ENCODE data around the gene NCAN.
"Not testable (repeated sequence)": the region's sequence is repeated elsewhere in the genome, so short reads cannot be mapped to it uniquely, and the experiment has no call there.

Gene NCAN

GRCh38 chr19:19205416-19206410 is 6.0 kb upstream of the NCAN start:
- DNase-seq (ENCODE audit: insufficient read length, low spot score) (no peak), FAIRE-seq (no peak)
- TF ChIP-seq POLR2A (IDR thresholded peaks at IDR 0.05; ENCODE audit: low read depth, low read length): no peak

GRCh38 chr19:19206938-19207337 is 4.8 kb upstream of the NCAN start:
- FAIRE-seq: no peak
- no peak for TF ChIP-seq POLR2A (IDR thresholded peaks at IDR 0.05; ENCODE audit: low read depth, low read length)
- no peak for DNase-seq (ENCODE audit: insufficient read length, low spot score)

GRCh38 chr19:19207637-19208572 is 3.9 kb upstream of the NCAN start:
- FAIRE-seq (no peak), DNase-seq (ENCODE audit: insufficient read length, low spot score) (no peak)
- no peak for TF ChIP-seq POLR2A (IDR thresholded peaks at IDR 0.05; ENCODE audit: low read depth, low read length)

DNA sequence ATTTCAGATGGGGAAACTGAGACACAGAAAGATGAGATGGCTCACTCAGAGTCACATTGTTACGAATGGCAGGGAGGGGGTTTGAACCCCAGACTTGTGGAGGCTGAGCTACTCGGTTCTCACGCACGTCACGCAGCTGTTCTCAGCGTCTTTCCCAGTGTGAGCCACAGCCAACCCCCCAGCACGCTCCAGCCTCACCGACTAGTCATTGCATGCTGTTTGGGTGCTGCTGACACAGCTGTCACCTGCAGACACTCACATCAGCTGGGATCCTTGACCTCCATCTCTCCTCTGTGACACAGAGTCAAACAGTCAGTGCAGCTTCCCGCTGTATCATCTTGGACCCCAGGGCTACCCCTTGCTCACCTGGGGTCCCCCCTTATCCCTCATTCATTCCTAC is 2.4 kb upstream of the NCAN start:
- FAIRE-seq (no peak), DNase-seq (ENCODE audit: insufficient read length, low spot score) (no peak)
- no peak for TF ChIP-seq POLR2A (IDR thresholded peaks at IDR 0.05; ENCODE audit: low read depth, low read length)

DNA sequence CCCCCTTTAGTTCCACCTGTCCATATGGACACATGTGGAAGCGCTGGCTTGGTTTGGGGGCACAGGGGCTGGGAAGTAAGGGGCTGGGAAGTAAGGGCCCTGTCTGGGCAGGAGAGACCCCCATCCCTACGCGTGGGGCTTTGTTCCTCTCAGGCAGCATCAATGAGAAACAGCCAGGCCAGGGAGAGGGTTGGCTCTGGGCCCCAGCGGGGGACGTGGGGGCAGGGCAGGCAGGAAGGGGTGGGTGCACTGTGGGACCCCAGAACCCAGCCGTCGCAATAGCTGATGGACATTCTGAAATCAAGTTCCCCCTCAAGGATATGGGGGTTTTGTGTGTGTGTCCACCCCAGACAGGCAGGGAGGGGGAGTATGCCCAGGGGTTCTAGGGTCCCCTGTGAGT is 1.2 kb downstream of the NCAN start:
- DNase-seq (ENCODE audit: insufficient read length, low spot score) (no peak), FAIRE-seq (no peak)
- TF ChIP-seq POLR2A (IDR thresholded peaks at IDR 0.05; ENCODE audit: low read depth, low read length): no peak

- no peak for FAIRE-seq
- no peak for DNase-seq (ENCODE audit: insufficient read length, low spot score)
- no peak for TF ChIP-seq POLR2A (IDR thresholded peaks at IDR 0.05; ENCODE audit: low read depth, low read length)
These were observed 1.8 kb downstream of the NCAN start for GRCh38 chr19:19213426-19214158.

- DNase-seq (ENCODE audit: insufficient read length, low spot score) (no peak), FAIRE-seq (no peak)
These were observed 2.4 kb downstream of the NCAN start for GRCh38 chr19:19214159-19214490.

DNA sequence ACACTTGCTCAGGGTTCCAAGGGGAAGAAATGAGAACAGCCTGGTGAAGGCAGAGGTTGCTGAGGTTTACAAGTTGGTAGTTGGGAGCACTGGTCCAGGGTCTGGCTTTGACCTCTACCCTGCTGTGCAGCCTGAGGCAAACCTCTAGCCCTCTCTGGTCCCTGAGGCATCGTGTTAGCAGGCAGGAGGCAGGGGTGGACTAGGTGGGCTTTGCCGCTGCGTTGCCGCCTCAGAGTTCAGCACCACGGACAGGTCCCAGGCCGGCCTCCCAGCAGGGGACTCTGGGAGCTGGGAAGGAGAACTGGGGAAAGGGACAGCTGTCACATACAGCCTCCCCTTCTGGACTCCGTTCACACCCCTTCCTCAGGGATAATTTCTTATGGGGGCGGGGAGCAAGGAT is 3.1 kb downstream of the NCAN start:
- FAIRE-seq (no peak), DNase-seq (ENCODE audit: insufficient read length, low spot score) (no peak)
- no peak for TF ChIP-seq POLR2A (IDR thresholded peaks at IDR 0.05; ENCODE audit: low read depth, low read length)

More at GRCh38 chr19:19214159-19214490, 2.4 kb downstream of the NCAN start:
- no peak for TF ChIP-seq POLR2A (IDR thresholded peaks at IDR 0.05; ENCODE audit: low read depth, low read length)

DNA sequence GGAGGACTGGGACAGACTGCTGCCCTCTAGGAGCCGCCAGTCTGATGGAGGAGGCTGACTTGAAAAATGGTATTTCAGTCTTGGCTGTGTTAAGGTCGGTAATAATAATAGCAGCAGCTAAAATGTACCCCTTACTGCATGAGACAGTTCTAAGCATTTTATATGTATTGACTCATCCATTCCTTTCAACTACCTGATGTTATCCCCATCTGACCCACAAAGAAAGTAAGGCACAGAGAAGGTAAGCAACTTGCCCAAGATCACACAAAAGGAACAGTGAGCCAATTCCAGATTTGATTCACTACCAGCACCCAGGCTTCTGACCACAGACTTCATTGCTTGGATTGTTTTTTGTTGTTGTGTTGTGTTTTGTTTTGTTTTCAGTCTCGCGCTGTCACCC is 4.0 kb downstream of the NCAN start:
- no peak for FAIRE-seq
- no peak for TF ChIP-seq POLR2A (IDR thresholded peaks at IDR 0.05; ENCODE audit: low read depth, low read length)
- no peak for DNase-seq (ENCODE audit: insufficient read length, low spot score)

DNA sequence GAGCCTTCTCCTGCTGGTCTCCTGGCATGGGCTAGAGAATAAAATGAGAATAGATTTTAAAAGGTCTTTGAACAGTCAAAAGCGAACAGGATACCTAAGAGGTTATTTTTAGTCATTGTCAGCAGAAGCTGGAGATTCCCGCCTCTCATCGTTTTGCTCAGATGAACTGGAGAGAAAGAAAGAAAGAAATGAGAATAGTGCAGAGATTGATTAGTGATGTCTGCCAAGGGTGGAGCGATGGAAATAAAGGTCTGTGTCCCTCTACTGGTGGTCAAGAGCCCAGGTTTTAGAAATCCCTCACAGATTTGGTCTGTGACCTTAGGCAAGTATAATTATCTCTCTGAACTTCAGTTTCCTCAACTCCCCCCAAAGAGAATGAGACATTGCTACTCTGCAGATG is 5.3 kb downstream of the NCAN start:
- no peak for FAIRE-seq
- TF ChIP-seq POLR2A (IDR thresholded peaks at IDR 0.05; ENCODE audit: low read depth, low read length): no peak
- DNase-seq (ENCODE audit: insufficient read length, low spot score): no peak

GRCh38 chr19:19218911-19219310 is 7.2 kb downstream of the NCAN start:
- no peak for DNase-seq (ENCODE audit: insufficient read length, low spot score)
- no peak for TF ChIP-seq POLR2A (IDR thresholded peaks at IDR 0.05; ENCODE audit: low read depth, low read length)
- FAIRE-seq: no peak

DNA sequence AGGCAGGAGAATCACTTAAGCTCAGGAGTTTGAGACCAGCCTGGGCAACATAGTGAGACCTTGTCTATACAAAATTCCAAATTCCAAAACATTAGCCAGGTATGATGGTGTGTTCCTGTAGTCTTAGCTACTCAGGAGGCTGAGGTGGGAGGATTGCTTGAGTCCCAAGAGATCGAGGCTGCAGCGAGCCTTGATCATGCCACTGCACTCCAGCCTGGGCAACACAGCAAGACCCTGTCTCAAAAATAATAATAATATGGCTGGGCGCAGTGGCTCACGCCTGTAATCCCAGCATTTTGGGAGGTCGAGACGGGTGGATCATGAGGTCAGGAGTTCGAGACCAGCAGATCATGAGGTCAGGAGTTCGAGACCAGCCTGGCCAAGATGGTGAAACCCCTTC is 9.2 kb downstream of the NCAN start:
- not testable (repeated sequence) for FAIRE-seq; DNase-seq (ENCODE audit: insufficient read length, low spot score)

GRCh38 chr19:19223060-19223459 is 11.3 kb downstream of the NCAN start:
- FAIRE-seq (no peak), DNase-seq (ENCODE audit: insufficient read length, low spot score) (no peak)
- TF ChIP-seq POLR2A (IDR thresholded peaks at IDR 0.05; ENCODE audit: low read depth, low read length): no peak

GRCh38 chr19:19223636-19224035 is 11.9 kb downstream of the NCAN start:
- DNase-seq (ENCODE audit: insufficient read length, low spot score): no peak
- FAIRE-seq: no peak
- no peak for TF ChIP-seq POLR2A (IDR thresholded peaks at IDR 0.05; ENCODE audit: low read depth, low read length)

Measured in H54 (cell line).